HUES64 (cell line): ENCODE measurements around the gene NECAB2.

ENCODE experiments used
- H3K27ac ChIP-seq: 2 replicates; pipeline ENCODE4 v1.7.0; 2013; ENCODE audit warnings: low read depth, low read length, inconsistent platforms
- H3K27me3 ChIP-seq: 2 replicates; pipeline ENCODE4 v1.6.1; 2013; ENCODE audit warnings: mild to moderate bottlenecking, low read length; ENCODE audit not compliant: insufficient read depth
- H3K36me3 ChIP-seq: 2 replicates; pipeline ENCODE4 v1.6.1; 2013; ENCODE audit warnings: mild to moderate bottlenecking, low read length; ENCODE audit not compliant: insufficient read depth
- H3K4me1 ChIP-seq: 2 replicates; pipeline ENCODE4 v1.6.1; 2013; ENCODE audit warnings: mild to moderate bottlenecking, low read length, moderate library complexity; ENCODE audit not compliant: insufficient read depth
- H3K4me3 ChIP-seq: 2 replicates; pipeline ENCODE4 v1.5.1; 2013; ENCODE audit warnings: mild to moderate bottlenecking, low read length, moderate library complexity
- H3K9ac ChIP-seq: 2 replicates; pipeline ENCODE4 v1.6.1; 2013; ENCODE audit warnings: mild to moderate bottlenecking, low read depth, low read length
- H3K9me3 ChIP-seq: 2 replicates; pipeline ENCODE4 v1.6.1; 2013; ENCODE audit warnings: low read depth, low read length; ENCODE audit not compliant: insufficient read depth
- WGBS: fragments of 150-250, 120-280 bp; methylation state at CpG from one replicate; pipeline ENCODE4 v1.1.7; 2013; ENCODE audit warnings: missing lambda C conversion rate; 5-methylcytosine and 5-hydroxymethylcytosine counted together

NECAB2 gene

GRCh38 chr16:84043486-84044117 is 75.6 kb downstream of the NECAB2 start:
- Histone ChIP-seq H3K27me3 (no peaks in the 10 kb centered on the region; the same call in 1 of the 2 replicates), H3K9ac (no peak overlapping the region), H3K4me1 (peaks cover 18% of the 10 kb centered on the region), H3K4me3 (no peak overlapping the region), H3K27ac (no peak overlapping the region; the same call in 1 of the 2 replicates), H3K9me3 (no peaks in the 10 kb centered on the region), H3K36me3 (no peaks in the 10 kb centered on the region)
- WGBS = 25% methylated on average over 18 of the region's 18 CpGs

GRCh38 chr16:84044118-84044488 is 76.1 kb downstream of the NECAB2 start:
- Histone ChIP-seq H3K9ac (no peak overlapping the region), H3K9me3 (no peaks in the 10 kb centered on the region), H3K4me1 (peaks cover 18% of the 10 kb centered on the region), H3K4me3 (no peak overlapping the region), H3K27ac (no peak overlapping the region), H3K27me3 (no peaks in the 10 kb centered on the region; the same call in 1 of the 2 replicates), H3K36me3 (no peaks in the 10 kb centered on the region)
- 45% methylated on average over 5 of the region's 5 CpGs for WGBS

GRCh38 chr16:84045001-84045817 is 77.2 kb downstream of the NECAB2 start:
- no peaks in the 10 kb centered on the region for H3K36me3 ChIP-seq
- H3K4me1 ChIP-seq = peaks cover 18% of the 10 kb centered on the region
- no peak overlapping the region for H3K27ac ChIP-seq
- 67% methylated on average over 36 of the region's 36 CpGs for WGBS
- H3K4me3 ChIP-seq = no peak overlapping the region
- no peaks in the 10 kb centered on the region; the same call in 1 of the 2 replicates for H3K27me3 ChIP-seq
- H3K9ac ChIP-seq = no peak overlapping the region
- no peaks in the 10 kb centered on the region for H3K9me3 ChIP-seq

GRCh38 chr16:84045818-84046470 is 77.9 kb downstream of the NECAB2 start:
- no peak overlapping the region for H3K27ac ChIP-seq
- H3K36me3 ChIP-seq = no peaks in the 10 kb centered on the region
- no peak overlapping the region for H3K9ac ChIP-seq
- H3K9me3 ChIP-seq = no peaks in the 10 kb centered on the region
- H3K27me3 ChIP-seq = no peaks in the 10 kb centered on the region; the same call in 1 of the 2 replicates
- 93% methylated on average over 19 of the region's 19 CpGs for WGBS
- H3K4me3 ChIP-seq = no peak overlapping the region
- H3K4me1 ChIP-seq = peaks cover 18% of the 10 kb centered on the region

GRCh38 chr16:84047206-84047605 is 79.2 kb downstream of the NECAB2 start:
- Histone ChIP-seq H3K27ac (no peak overlapping the region), H3K4me3 (no peak overlapping the region), H3K9me3 (no peaks in the 10 kb centered on the region), H3K36me3 (no peaks in the 10 kb centered on the region), H3K9ac (no peak overlapping the region), H3K27me3 (no peaks in the 10 kb centered on the region; the same call in 1 of the 2 replicates), H3K4me1 (peaks cover 18% of the 10 kb centered on the region)
- WGBS = 93% methylated on average over 6 of the region's 6 CpGs

- Histone ChIP-seq H3K36me3 (no peaks in the 10 kb centered on the region; the same call in 1 of the 2 replicates), H3K4me3 (no peak overlapping the region), H3K27me3 (no peaks in the 10 kb centered on the region; the same call in 1 of the 2 replicates), H3K9ac (no peak overlapping the region), H3K27ac (no peak overlapping the region), H3K9me3 (no peaks in the 10 kb centered on the region), H3K4me1 (peaks cover 15% of the 10 kb centered on the region)
- 86% methylated on average over 6 of the region's 6 CpGs for WGBS
Observed at GRCh38 chr16:84047626-84048025, 79.6 kb downstream of the NECAB2 start.

- no peak overlapping the region for H3K4me3 ChIP-seq
- H3K36me3 ChIP-seq = peaks cover 5% of the 10 kb centered on the region
- WGBS = 86% methylated on average over 7 of the region's 7 CpGs
- no peak overlapping the region for H3K27ac ChIP-seq
- no peaks in the 10 kb centered on the region; the same call in 1 of the 2 replicates for H3K27me3 ChIP-seq
- peaks cover 10% of the 10 kb centered on the region for H3K4me1 ChIP-seq
- no peaks in the 10 kb centered on the region for H3K9me3 ChIP-seq
- H3K9ac ChIP-seq = no peak overlapping the region
Observed at GRCh38 chr16:84048270-84048669, 80.2 kb downstream of the NECAB2 start.

GRCh38 chr16:84048871-84049270 is 80.8 kb downstream of the NECAB2 start:
- 92% methylated on average over 13 of the region's 13 CpGs for WGBS
- no peaks in the 10 kb centered on the region for H3K9me3 ChIP-seq
- H3K36me3 ChIP-seq = peaks cover 11% of the 10 kb centered on the region
- H3K27me3 ChIP-seq = no peaks in the 10 kb centered on the region
- H3K27ac ChIP-seq = no peak overlapping the region
- H3K9ac ChIP-seq = no peak overlapping the region
- H3K4me1 ChIP-seq = peaks cover 5% of the 10 kb centered on the region
- H3K4me3 ChIP-seq = no peak overlapping the region

- WGBS = 91% methylated on average over 13 of the region's 13 CpGs
- Histone ChIP-seq H3K4me3 (no peak overlapping the region), H3K4me1 (no peaks in the 10 kb centered on the region), H3K9me3 (no peaks in the 10 kb centered on the region), H3K27me3 (no peaks in the 10 kb centered on the region), H3K9ac (no peak overlapping the region), H3K36me3 (peaks cover 16% of the 10 kb centered on the region), H3K27ac (no peak overlapping the region)
Observed at GRCh38 chr16:84049403-84050060, 81.5 kb downstream of the NECAB2 start.

GRCh38 chr16:84050316-84050715 is 82.3 kb downstream of the NECAB2 start:
- H3K4me3 ChIP-seq = no peak overlapping the region
- H3K9me3 ChIP-seq = no peaks in the 10 kb centered on the region
- H3K36me3 ChIP-seq = peaks cover 19% of the 10 kb centered on the region
- no peak overlapping the region for H3K9ac ChIP-seq
- no peak overlapping the region for H3K27ac ChIP-seq
- WGBS = 85% methylated on average over 9 of the region's 9 CpGs
- no peaks in the 10 kb centered on the region for H3K27me3 ChIP-seq
- 0 out of 2 replicates have a peak, but pooled peaks cover 3% of the 10 kb centered on the region for H3K4me1 ChIP-seq
